Thoracic aorta (tissue), 2 donors: ENCODE data around the gene PTPRCAP. TPM values are rescaled to one million over a fixed set of nuclear protein-coding genes. Genes with fewer than 3 reads are reported as not detected.

Experiments used
- ATAC-seq: fragments of 150-250 bp; one replicate; pipeline ENCODE4 v1.8.0; 2017; ENCODE audit warnings: low read depth; ENCODE audit not compliant: insufficient number of reproducible peaks, low FRiP score
- DNase-seq: peaks from one replicate; pipeline ENCODE4 v3.0.0-alpha.2; 2020; ENCODE audit warnings: low spot score
- H3K27ac ChIP-seq, 2 donors: fragments of 200-600 bp; sonication (generic); 1 replicate in 1 of 2; 2 replicates in 1 of 2; pipeline ENCODE4 v1.5.1; 2016; ENCODE audit warnings: mild to moderate bottlenecking in 2 of 2, moderate library complexity in 2 of 2
- H3K27me3 ChIP-seq: fragments of 200-600 bp; sonication (generic); replicated peaks from 2 replicates; pipeline ENCODE4 v1.6.0; 2016; ENCODE audit warnings: mild to moderate bottlenecking; ENCODE audit not compliant: insufficient read depth
- H3K36me3 ChIP-seq: fragments of 200-600 bp; sonication (generic); one replicate; pipeline ENCODE4 v1.5.1; 2016
- H3K4me1 ChIP-seq, 2 donors: fragments of 200-600 bp; sonication (generic); 1 replicate in 1 of 2; 2 replicates in 1 of 2; pipeline versions ENCODE4 v1.5.1 to v1.6.0; 2016; ENCODE audit warnings: low read depth in 2 of 2, mild to moderate bottlenecking in 1 of 2; ENCODE audit not compliant: control insufficient read depth in 1 of 2
- H3K4me3 ChIP-seq: fragments of 200-600 bp; sonication (generic); 2 replicates; pipeline ENCODE4 v1.5.1; 2016; ENCODE audit warnings: mild to moderate bottlenecking
- H3K9me3 ChIP-seq: fragments of 200-600 bp; sonication (generic); 2 replicates; pipeline ENCODE4 v1.5.1; 2016
- CTCF ChIP-seq: fragments of 200-600 bp; sonication (generic); IDR thresholded peaks from one replicate; pipeline ENCODE4 v1.5.1; 2019; ENCODE audit warnings: antibody characterized with exemption
- total RNA-seq, 2 donors: library from RNA; depleted of rRNA; stranded (reverse); fragments of >200 nt; gene quantifications; one replicate each; pipeline versions ENCODE4 v1.1.0 to v1.2.3, GENCODE V29; 2016

Gene PTPRCAP
- total RNA-seq, 2 donors from 2014 or later: 4.0 to 7.2 TPM

- Histone ChIP-seq H3K27me3 (no peaks in the 10 kb centered on the region), H3K4me3 (peak overlapping the region; percentile 73), H3K36me3 (no peaks in the 10 kb centered on the region), H3K27ac (peak overlapping the region; percentile 81 to 82), H3K9me3 (no peaks in the 10 kb centered on the region), H3K4me1 (peaks cover 10 to 38% of the 10 kb centered on the region in 2 donors)
- no peak for ATAC-seq
- no peak for TF ChIP-seq CTCF
- DNase-seq: no peak
These were observed 26.4 kb upstream of the PTPRCAP start for GRCh38 chr11:67463680-67464410.

GRCh38 chr11:67463186-67463585 is 25.7 kb upstream of the PTPRCAP start:
- Histone ChIP-seq H3K9me3 (no peaks in the 10 kb centered on the region), H3K4me3 (no peak overlapping the region), H3K4me1 (peaks cover 8 to 34% of the 10 kb centered on the region in 2 donors), H3K36me3 (no peaks in the 10 kb centered on the region), H3K27me3 (no peaks in the 10 kb centered on the region), H3K27ac (peak overlapping the region in 1 of 2 donors; percentile 81)
- TF ChIP-seq CTCF: no peak
- ATAC-seq: no peak
- no peak for DNase-seq

GRCh38 chr11:67458266-67458665 is 20.8 kb upstream of the PTPRCAP start:
- Histone ChIP-seq H3K27me3 (no peaks in the 10 kb centered on the region), H3K9me3 (no peaks in the 10 kb centered on the region), H3K27ac (no peak overlapping the region), H3K4me3 (no peak overlapping the region), H3K36me3 (no peaks in the 10 kb centered on the region), H3K4me1 (no peaks in the 10 kb centered on the region)
- DNase-seq (no peak), ATAC-seq (no peak)
- TF ChIP-seq CTCF: no peak

GRCh38 chr11:67457453-67457852 is 20.0 kb upstream of the PTPRCAP start:
- H3K9me3 ChIP-seq: no peaks in the 10 kb centered on the region
- no peaks in the 10 kb centered on the region for H3K36me3 ChIP-seq
- no peak for TF ChIP-seq CTCF
- no peak overlapping the region for H3K4me3 ChIP-seq
- no peaks in the 10 kb centered on the region for H3K4me1 ChIP-seq
- no peak for DNase-seq
- no peaks in the 10 kb centered on the region for H3K27me3 ChIP-seq
- ATAC-seq: no peak
- H3K27ac ChIP-seq: no peak overlapping the region

GRCh38 chr11:67456068-67456705 is 18.7 kb upstream of the PTPRCAP start:
- no peaks in the 10 kb centered on the region for H3K36me3 ChIP-seq

More at GRCh38 chr11:67456068-67456705, 18.7 kb upstream of the PTPRCAP start:
- no peak for TF ChIP-seq CTCF
- Histone ChIP-seq H3K4me3 (no peak overlapping the region), H3K9me3 (no peaks in the 10 kb centered on the region), H3K4me1 (no peaks in the 10 kb centered on the region), H3K27ac (no peak overlapping the region), H3K27me3 (no peaks in the 10 kb centered on the region)
- ATAC-seq (no peak), DNase-seq (no peak)
